ENCODE results near the gene ARRDC3.

The ARRDC3 gene

DNA sequence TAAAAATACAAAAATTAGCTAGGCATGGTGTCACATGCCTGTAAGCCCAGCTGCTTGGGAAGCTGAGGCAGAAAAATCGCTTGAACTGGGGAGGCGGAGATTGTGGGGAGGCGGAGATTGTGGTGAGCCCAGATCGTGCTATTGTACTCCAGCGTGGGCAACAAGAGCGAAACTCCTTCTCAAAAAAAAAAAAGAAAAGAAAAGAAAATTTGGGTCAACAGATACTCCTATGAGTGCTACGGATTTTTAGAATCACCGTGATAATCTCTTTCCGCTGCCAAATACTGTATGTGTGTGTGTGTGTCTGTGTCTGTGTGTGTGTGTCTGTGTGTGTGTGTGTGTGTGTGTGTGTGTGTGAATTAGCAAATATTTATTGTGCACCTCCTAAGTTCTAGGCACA is 64.4 kb downstream of the ARRDC3 start:
- no peak overlapping the region for H3K4me3 ChIP-seq (ENCODE audit: low read depth in 1 of 2, low read length in 2 of 2)
- no peaks in the 10 kb centered on the region for H3K36me3 ChIP-seq (ENCODE audit: control insufficient read depth in 1 of 2, insufficient read depth in 2 of 2, low read length in 2 of 2)
- H3K27ac ChIP-seq (ENCODE audit: low read depth, low read length), result no peak overlapping the region
- H3K9me3 ChIP-seq (ENCODE audit: control insufficient read depth in 1 of 2, low read length in 2 of 2), result no peaks in the 10 kb centered on the region
- no peak overlapping the region for H3K9ac ChIP-seq (ENCODE audit: low read depth in 1 of 2, low read length in 2 of 2)
- H3K4me1 ChIP-seq (ENCODE audit: control insufficient read depth in 1 of 2, insufficient read depth in 2 of 2, low read length in 2 of 2), result peaks cover 0 to 5% of the 10 kb centered on the region in 2 donors
- H3K27me3 ChIP-seq (ENCODE audit: control insufficient read depth in 1 of 2, insufficient read depth in 2 of 2, low read length in 2 of 2), result no peaks in the 10 kb centered on the region

Data from duodenal mucosa (tissue), 2 donors.